Thyroid gland (tissue), 4 donors: ENCODE measurements around the gene HHAT. TPM values are rescaled to one million over a fixed set of nuclear protein-coding genes. Genes with fewer than 3 reads are reported as not detected.
"Not testable (repeated sequence)": the region's sequence is repeated elsewhere in the genome, so short reads cannot be mapped to it uniquely, and the experiment has no call there.

Experiments used
- DNase-seq, 2 donors: peaks; one replicate each; pipeline ENCODE4 v3.0.0-alpha.2; 2019
- H3K27ac ChIP-seq, 3 donors: fragments of 200-600 bp; sonication (generic); 1 replicate in 2 of 3; 2 replicates in 1 of 3; pipeline ENCODE4 v1.5.1; 2016 to 2019; ENCODE audit warnings: mild to moderate bottlenecking in 1 of 3, moderate library complexity in 1 of 3
- H3K27me3 ChIP-seq: fragments of 200-600 bp; sonication (generic); one replicate; pipeline ENCODE4 v1.5.1; 2019
- H3K36me3 ChIP-seq, 2 donors: fragments of 200-600 bp; sonication (generic); one replicate each; pipeline ENCODE4 v1.5.1; 2016 to 2019
- H3K4me1 ChIP-seq, 2 donors: fragments of 200-600 bp; sonication (generic); one replicate each; pipeline ENCODE4 v1.5.1; 2017 to 2019
- H3K4me3 ChIP-seq, 3 donors: fragments of 200-600 bp; sonication (generic); replicated peaks in 1 of 3; 1 replicate in 2 of 3; 2 replicates in 1 of 3; pipeline ENCODE4 v1.5.1; 2016; ENCODE audit warnings: mild to moderate bottlenecking in 1 of 3
- H3K9me3 ChIP-seq: fragments of 200-600 bp; sonication (generic); one replicate; pipeline ENCODE4 v1.5.1; 2017
- POLR2A ChIP-seq, 2 donors: fragments of 450-650 bp; IDR thresholded peaks; one replicate each; pipeline ENCODE4 v1.6.1; 2017; ENCODE audit warnings: antibody characterized with exemption in 2 of 2, mild to moderate bottlenecking in 2 of 2, moderate library complexity in 1 of 2
- WGBS, 2 donors: methylation state at CpG; one replicate each; pipeline ENCODE4 v1.1.5; 2017; 5-methylcytosine and 5-hydroxymethylcytosine counted together
- intact Hi-C: fragments of 100-400 bp; cut with DNase I; formaldehyde crosslinking; loops from one replicate; pipeline ENCODE4 v1.15.1; 2023
- total RNA-seq, 4 donors: library from RNA; depleted of rRNA; stranded (reverse); fragments of >200 nt; gene quantifications; one replicate each; pipeline ENCODE4 v1.2.3, GENCODE V29; 2016
- TF ChIP-seq, protein P1 (sequence below), 6 experiments: fragments of 200-600 bp in 3 of 6; fragments of 450-650 bp in 3 of 6; sonication (generic) in 3 of 6; IDR thresholded peaks; one replicate each; pipeline ENCODE4 v1.5.1; 2016 to 2019; ENCODE audit warnings: antibody characterized with exemption in 6 of 6, mild to moderate bottlenecking in 2 of 6, inconsistent platforms in 1 of 6, moderate library complexity in 1 of 6

HHAT gene
- total RNA-seq, 4 donors from 2014 or later, result 7.9 to 15.9 (median 10.5) TPM

DNA sequence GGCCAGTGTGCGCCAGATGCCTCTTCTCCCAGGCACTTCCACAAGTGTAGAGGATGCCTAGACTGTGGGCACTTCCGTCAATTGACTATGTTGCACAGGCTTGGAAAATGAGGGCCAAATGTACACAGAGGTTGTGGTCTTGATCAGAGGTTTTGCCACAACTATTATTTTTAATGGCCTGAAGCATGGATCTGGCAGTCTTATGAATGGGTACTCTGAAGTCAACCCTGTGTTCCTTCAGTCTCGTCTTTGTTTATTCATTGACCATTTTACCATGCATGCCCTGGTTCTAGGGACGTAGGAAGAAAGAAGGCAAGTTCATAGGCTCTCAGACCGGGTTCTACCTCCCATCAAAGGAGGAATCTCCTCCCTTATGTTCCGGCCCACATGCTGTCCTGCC lies 329.1 kb downstream of the HHAT start:
- TF ChIP-seq, protein P1, sequence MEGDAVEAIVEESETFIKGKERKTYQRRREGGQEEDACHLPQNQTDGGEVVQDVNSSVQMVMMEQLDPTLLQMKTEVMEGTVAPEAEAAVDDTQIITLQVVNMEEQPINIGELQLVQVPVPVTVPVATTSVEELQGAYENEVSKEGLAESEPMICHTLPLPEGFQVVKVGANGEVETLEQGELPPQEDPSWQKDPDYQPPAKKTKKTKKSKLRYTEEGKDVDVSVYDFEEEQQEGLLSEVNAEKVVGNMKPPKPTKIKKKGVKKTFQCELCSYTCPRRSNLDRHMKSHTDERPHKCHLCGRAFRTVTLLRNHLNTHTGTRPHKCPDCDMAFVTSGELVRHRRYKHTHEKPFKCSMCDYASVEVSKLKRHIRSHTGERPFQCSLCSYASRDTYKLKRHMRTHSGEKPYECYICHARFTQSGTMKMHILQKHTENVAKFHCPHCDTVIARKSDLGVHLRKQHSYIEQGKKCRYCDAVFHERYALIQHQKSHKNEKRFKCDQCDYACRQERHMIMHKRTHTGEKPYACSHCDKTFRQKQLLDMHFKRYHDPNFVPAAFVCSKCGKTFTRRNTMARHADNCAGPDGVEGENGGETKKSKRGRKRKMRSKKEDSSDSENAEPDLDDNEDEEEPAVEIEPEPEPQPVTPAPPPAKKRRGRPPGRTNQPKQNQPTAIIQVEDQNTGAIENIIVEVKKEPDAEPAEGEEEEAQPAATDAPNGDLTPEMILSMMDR (IDR thresholded peaks at IDR 0.05), result no peak
- TF ChIP-seq POLR2A (IDR thresholded peaks at IDR 0.05), result no peak
- no peak overlapping the region for H3K4me3 ChIP-seq

DNA sequence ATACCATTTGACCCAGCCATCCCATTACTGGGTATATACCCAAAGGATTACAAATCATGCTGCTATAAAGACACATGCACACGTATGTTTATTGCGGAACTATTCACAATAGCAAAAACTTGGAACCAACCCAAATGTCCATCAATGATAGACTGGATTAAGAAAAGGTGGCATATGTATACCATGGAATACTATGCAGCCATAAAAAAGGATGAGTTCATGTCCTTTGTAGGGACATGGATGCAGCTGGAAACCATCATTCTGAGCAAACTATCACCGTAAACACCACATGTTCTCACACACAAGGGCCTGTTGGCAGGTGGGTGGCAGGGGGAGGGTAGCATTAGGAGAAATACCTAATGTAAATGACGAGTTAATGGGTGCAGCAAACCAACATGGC lies 332.8 kb downstream of the HHAT start:
- DNase-seq, H3K9me3 ChIP-seq, H3K27ac ChIP-seq, H3K4me3 ChIP-seq, H3K36me3 ChIP-seq, intact Hi-C loops, H3K27me3 ChIP-seq, H3K4me1 ChIP-seq: not testable (repeated sequence)
- 93 to 95% methylated on average over 4 of the region's 4 CpGs for whole genome bisulfite sequencing, 2 donors

More for the DNA sequence above, 329.1 kb downstream of the HHAT start:
- 87 to 95% methylated on average over 6 of the region's 6 CpGs for WGBS, 2 donors
- H3K4me1 ChIP-seq, result no peaks in the 10 kb centered on the region
- no peak for DNase-seq
- H3K9me3 ChIP-seq, result no peaks in the 10 kb centered on the region
- no peaks in the 10 kb centered on the region for H3K27me3 ChIP-seq
- intact Hi-C loops, result no loop called here
- no peaks in the 10 kb centered on the region for H3K36me3 ChIP-seq
- no peak overlapping the region for H3K27ac ChIP-seq

DNA sequence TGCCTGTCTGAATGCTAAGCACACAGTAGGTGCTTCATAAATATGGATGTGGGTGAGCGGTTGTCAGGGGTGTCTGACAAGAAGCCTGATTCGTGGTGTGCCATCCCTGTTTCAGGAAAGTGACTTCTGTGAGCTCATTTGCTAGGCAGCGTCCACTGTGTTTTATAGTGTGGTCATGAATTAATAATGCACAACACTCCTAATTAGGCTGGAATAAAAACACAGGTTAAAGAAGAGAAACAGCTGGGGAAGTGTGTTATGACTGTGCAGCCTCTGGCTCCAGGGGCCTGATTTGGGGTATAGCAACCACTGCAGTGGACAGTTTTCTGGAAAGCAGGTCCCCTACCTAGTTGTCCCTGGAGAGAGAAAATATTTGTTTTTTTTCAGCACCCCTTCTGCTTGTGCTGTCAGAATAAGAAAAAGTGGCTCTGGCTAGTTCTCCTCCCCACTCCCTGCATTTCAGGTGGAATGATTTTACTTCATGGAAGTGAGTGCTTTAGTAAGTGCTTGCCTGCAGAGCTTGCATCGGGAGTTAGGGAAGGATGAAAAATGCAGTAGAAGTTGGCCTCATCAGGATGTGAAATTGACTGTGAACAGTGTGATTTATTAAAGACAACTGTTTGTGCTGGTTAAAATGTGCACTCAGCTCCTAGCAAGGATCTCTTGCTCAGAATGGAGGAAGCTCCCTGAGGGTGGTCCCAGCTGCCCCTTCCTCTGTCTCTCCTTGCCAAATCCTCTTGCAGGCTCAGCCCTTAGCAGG lies 333.8 kb downstream of the HHAT start:
- Histone ChIP-seq H3K27ac (no peak overlapping the region), H3K4me1 (no peaks in the 10 kb centered on the region), H3K27me3 (no peaks in the 10 kb centered on the region), H3K9me3 (no peaks in the 10 kb centered on the region), H3K36me3 (no peaks in the 10 kb centered on the region), H3K4me3 (no peak overlapping the region)
- intact Hi-C loops, result no loop called here
- DNase-seq, result no peak
- TF ChIP-seq, protein P1 (IDR thresholded peaks at IDR 0.05), result no peak
- TF ChIP-seq POLR2A (IDR thresholded peaks at IDR 0.05), result no peak
- 79 to 83% methylated on average over 4 of the region's 4 CpGs for WGBS, 2 donors

DNA sequence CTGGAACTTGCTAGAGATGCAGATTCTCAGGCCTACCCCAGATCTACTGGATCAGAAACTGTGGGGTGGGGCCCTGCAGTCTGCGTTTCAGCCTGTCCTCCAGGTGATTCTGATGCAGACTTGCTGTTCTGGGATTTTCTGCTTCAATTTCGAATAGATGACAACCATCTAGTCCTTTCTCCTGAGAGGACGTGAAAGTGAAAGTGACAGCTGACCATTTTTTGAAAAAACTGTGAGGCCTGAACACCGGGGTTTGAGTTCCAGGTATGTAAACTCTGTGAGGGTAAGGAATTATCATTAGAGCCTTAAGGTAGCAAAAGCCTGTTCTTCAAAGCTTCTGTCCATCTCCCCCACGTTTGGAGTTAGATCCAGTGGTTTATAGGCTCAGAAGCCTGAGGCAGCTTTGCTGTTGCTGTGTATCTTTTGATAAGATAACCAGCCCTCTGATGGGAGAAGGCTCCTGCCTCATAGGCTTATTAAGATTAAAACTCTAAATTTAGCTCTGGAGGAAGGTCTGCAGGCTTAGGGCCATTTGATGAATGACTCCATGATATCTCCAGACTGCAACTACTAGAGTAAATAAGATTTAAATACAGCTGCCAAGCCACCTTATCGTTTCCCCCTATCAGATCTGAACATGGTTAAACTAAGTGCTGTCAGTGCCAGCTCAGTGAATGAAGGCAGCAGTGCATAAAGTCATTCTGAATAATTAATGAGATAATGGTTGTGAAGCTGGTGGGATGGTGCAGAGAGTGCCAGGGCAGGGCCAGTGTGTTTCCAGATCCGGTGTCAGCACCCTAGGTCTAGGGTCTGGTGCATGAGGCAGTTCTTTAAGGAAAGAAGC lies 335.2 kb downstream of the HHAT start:
- intact Hi-C loops, result no loop called here

DNA sequence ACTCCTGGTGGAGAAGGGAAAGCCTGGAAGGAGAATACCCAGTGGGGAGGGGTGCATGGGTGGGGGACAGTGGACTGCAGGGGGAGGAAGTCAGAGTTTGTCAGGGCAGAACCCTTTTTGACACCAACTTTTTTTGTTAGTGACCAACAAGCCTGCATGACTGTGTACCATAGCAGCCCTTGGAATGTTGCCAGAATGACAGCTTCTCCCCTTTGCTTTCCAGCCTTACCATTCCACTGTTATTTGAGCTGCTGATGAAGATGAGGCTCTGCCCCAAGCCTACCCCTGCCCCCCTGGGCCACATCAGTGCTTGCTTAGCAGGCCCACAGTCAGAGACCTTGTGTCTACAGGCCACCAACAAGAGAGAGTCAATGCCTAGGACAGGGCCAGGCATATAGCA lies 341.2 kb downstream of the HHAT start:
- H3K9me3 ChIP-seq, result no peaks in the 10 kb centered on the region
- H3K36me3 ChIP-seq, result no peaks in the 10 kb centered on the region
- no peak for DNase-seq
- TF ChIP-seq, protein P1 (IDR thresholded peaks at IDR 0.05), result no peak
- no peak for TF ChIP-seq POLR2A (IDR thresholded peaks at IDR 0.05)
- intact Hi-C loops, result no loop called here
- no peaks in the 10 kb centered on the region for H3K27me3 ChIP-seq
- no peak overlapping the region for H3K4me3 ChIP-seq
- no peaks in the 10 kb centered on the region for H3K4me1 ChIP-seq
- H3K27ac ChIP-seq, result no peak overlapping the region

More for the DNA sequence above, 335.2 kb downstream of the HHAT start:
- Histone ChIP-seq H3K4me1 (no peaks in the 10 kb centered on the region), H3K27ac (no peak overlapping the region), H3K4me3 (no peak overlapping the region), H3K27me3 (no peaks in the 10 kb centered on the region), H3K36me3 (no peaks in the 10 kb centered on the region), H3K9me3 (no peaks in the 10 kb centered on the region)
- no peak for DNase-seq
- TF ChIP-seq, protein P1 (IDR thresholded peaks at IDR 0.05), result no peak
- no peak for TF ChIP-seq POLR2A (IDR thresholded peaks at IDR 0.05)
- WGBS, 2 donors, result 67 to 69% methylated on average over 7 of the region's 7 CpGs
